GM19035 (cell line): ENCODE results near the gene TLE5.
"Not testable (repeated sequence)": the region's sequence is repeated elsewhere in the genome, so short reads cannot be mapped to it uniquely, and the experiment has no call there.

ENCODE experiments used
- ATAC-seq: cut with Tn5 transposase; IDR thresholded peaks from one replicate; pipeline ENCODE4 v1.9.1; 2021; ENCODE audit not compliant: unreplicated experiment

Gene TLE5

GRCh38 chr19:3061182-3062161, 823 bp downstream of the TLE5 start:
- no peak for ATAC-seq

- no peak for ATAC-seq
Observed at GRCh38 chr19:3060857-3061181, 1.5 kb downstream of the TLE5 start.

GRCh38 chr19:3059653-3060052, 2.6 kb downstream of the TLE5 start:
- ATAC-seq, result no peak

GRCh38 chr19:3058821-3059314, 3.4 kb downstream of the TLE5 start:
- no peak for ATAC-seq

- no peak for ATAC-seq
Observed at GRCh38 chr19:3058009-3058820, 4.1 kb downstream of the TLE5 start.

- ATAC-seq, result no peak
Observed at GRCh38 chr19:3057275-3057714, 5.0 kb downstream of the TLE5 start.

GRCh38 chr19:3056417-3057088, 5.7 kb downstream of the TLE5 start:
- ATAC-seq, result no peak

GRCh38 chr19:3055741-3056416, 6.4 kb downstream of the TLE5 start:
- ATAC-seq, result no peak

- no peak for ATAC-seq
Observed at GRCh38 chr19:3054972-3055740, 7.1 kb downstream of the TLE5 start.

- ATAC-seq, result no peak
Observed at GRCh38 chr19:3054265-3054971, 7.9 kb downstream of the TLE5 start.

- ATAC-seq, result no peak
Observed at GRCh38 chr19:3053780-3054179, 8.5 kb downstream of the TLE5 start.

GRCh38 chr19:3053218-3053621, 9.1 kb downstream of the TLE5 start:
- no peak for ATAC-seq

GRCh38 chr19:3050016-3050415, 12.3 kb downstream of the TLE5 start:
- not testable (repeated sequence) for ATAC-seq

GRCh38 chr19:3049089-3049488, 13.2 kb downstream of the TLE5 start:
- ATAC-seq, result no peak

GRCh38 chr19:3048190-3048533, 14.1 kb downstream of the TLE5 start:
- ATAC-seq, result no peak

- no peak for ATAC-seq
Observed at GRCh38 chr19:3047496-3048189, 14.7 kb downstream of the TLE5 start.

- no peak for ATAC-seq
Observed at GRCh38 chr19:3046698-3047495, 15.4 kb downstream of the TLE5 start.
